Ovary (tissue), 9 donors: Measurements from ENCODE around the gene SPATA24. TPM values are rescaled to one million over a fixed set of nuclear protein-coding genes. Genes with fewer than 3 reads are reported as not detected.

Experiments
- DNase-seq, 5 donors: peaks; one replicate each; pipeline ENCODE4 v3.0.0-alpha.2; 2019 to 2020
- H3K27ac ChIP-seq, 2 donors: fragments of 200-600 bp; one replicate each; pipeline versions ENCODE4 v1.5.1 to v1.8.0; 2019 to 2022
- H3K27me3 ChIP-seq: fragments of 200-600 bp; one replicate; pipeline ENCODE4 v1.8.0; 2022
- H3K36me3 ChIP-seq: fragments of 200-600 bp; sonication (generic); one replicate; pipeline ENCODE4 v1.5.1; 2019
- H3K4me1 ChIP-seq: one replicate; pipeline ENCODE4 v1.8.1; 2013; ENCODE audit warnings: mild to moderate bottlenecking, moderate library complexity; ENCODE audit not compliant: insufficient read depth
- H3K4me3 ChIP-seq: fragments of 200-600 bp; sonication (generic); one replicate; pipeline ENCODE4 v1.5.1; 2017
- H3K9me3 ChIP-seq, 2 donors: fragments of 200-600 bp in 1 of 2; sonication (generic) in 1 of 2; one replicate each; pipeline versions ENCODE4 v1.5.1 to v1.8.1; 2013 to 2019; ENCODE audit warnings: mild to moderate bottlenecking in 1 of 2, moderate library complexity in 1 of 2
- EP300 ChIP-seq: sonication (generic); formaldehyde crosslinking; IDR thresholded peaks from one replicate; pipeline ENCODE4 v1.6.1; 2017; ENCODE audit warnings: antibody characterized with exemption
- POLR2A ChIP-seq: fragments of 450-650 bp; IDR thresholded peaks from one replicate; pipeline ENCODE4 v1.6.1; 2017; ENCODE audit warnings: antibody characterized with exemption, mild to moderate bottlenecking, moderate library complexity
- WGBS, 3 donors: extraction: QIAGEN DNeasy Blood & Tissue Kit in 1 of 3; methylation state at CpG; one replicate each; pipeline versions ENCODE4 v1.1.5 to v1.1.7; 2013 to 2017; 5-methylcytosine and 5-hydroxymethylcytosine counted together
- intact Hi-C, 4 donors: fragments of 100-400 bp; cut with DNase I; formaldehyde crosslinking; loops; one replicate each; pipeline versions ENCODE4 v1.11.0 to v1.15.1; 2022 to 2023
- polyA plus RNA-seq, 2 donors: library from polyadenylated mRNA; stranded (reverse); fragments of 200-250 nt in 1 of 2; fragments of 350-450 nt in 1 of 2; fragmentation: Illumina TruSeq in 1 of 2; extraction: RNeasy Lipid Tissue Mini Kit (QIAGEN cat#74804) in 1 of 2; gene quantifications; one replicate each; pipeline ENCODE4 v1.2.3, GENCODE V29; 2013 to 2014
- total RNA-seq, 7 donors: library from RNA; depleted of rRNA in 2 of 7; stranded (reverse); fragments of >200 nt in 2 of 7; fragmentation: NEBNext Ultra II Directional in 3 of 7; extraction: Animal tissue kit (Norgen Biotek cat#: 25700) in 3 of 7; gene quantifications; one replicate each; pipeline versions ENCODE4 v1.1.0 to v1.2.4, GENCODE V29; 2016 to 2023
- TF ChIP-seq, protein P1 (sequence below), 3 donors: fragments of 450-650 bp in 2 of 3; fragments of 200-600 bp in 1 of 3; IDR thresholded peaks; one replicate each; pipeline versions ENCODE4 v1.5.1 to v1.8.0; 2016 to 2022; ENCODE audit warnings: antibody characterized with exemption in 3 of 3, mild to moderate bottlenecking in 1 of 3
- donor health status: DM: no; HTN: no; CAD: no; lungs with moderate emphysema.
- donor health status: DM: no; HTN: no; CAD: no.
- donor health status: Bipolar disorder and iron deficiency.
- donor health status: DM: yes; HTN: yes; CAD: no.
- donor health status: DM: no; HTN: no; CAD: no.
- donor health status: DM: yes; HTN: yes; CAD: no.

Gene SPATA24
- total and polyA plus RNA-seq, 9 donors = 2.1 to 6.7 (median 4.0) TPM

DNA sequence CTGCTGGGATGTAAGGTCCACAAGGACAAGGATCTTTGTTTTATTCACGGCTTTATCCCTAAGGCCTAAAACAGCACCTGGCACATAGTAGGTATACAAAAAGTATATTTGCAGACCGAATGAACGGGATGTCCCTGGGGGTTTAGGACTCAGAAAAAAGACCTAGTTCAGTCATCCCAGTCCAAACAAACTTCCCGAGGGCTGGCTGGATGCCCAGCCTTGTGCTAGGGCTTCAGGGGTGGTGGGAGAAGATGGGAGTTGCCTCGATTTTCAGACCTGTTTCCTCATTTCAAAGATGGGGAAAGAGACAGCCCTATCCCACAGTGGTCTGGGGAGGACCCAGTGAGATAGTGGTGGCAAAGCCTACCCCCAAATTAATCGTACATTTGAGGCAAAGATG lies 6.0 kb downstream of the SPATA24 start:
- DNase-seq = no peak
- intact Hi-C loops = no loop called here
- WGBS, 3 donors = 38 to 40% (median 38%) methylated on average over 6 of the region's 6 CpGs
- no peaks in the 10 kb centered on the region for H3K36me3 ChIP-seq
- H3K4me1 ChIP-seq = peaks cover 9% of the 10 kb centered on the region
- no peak for TF ChIP-seq EP300
- TF ChIP-seq POLR2A = no peak
- TF ChIP-seq, protein P1, sequence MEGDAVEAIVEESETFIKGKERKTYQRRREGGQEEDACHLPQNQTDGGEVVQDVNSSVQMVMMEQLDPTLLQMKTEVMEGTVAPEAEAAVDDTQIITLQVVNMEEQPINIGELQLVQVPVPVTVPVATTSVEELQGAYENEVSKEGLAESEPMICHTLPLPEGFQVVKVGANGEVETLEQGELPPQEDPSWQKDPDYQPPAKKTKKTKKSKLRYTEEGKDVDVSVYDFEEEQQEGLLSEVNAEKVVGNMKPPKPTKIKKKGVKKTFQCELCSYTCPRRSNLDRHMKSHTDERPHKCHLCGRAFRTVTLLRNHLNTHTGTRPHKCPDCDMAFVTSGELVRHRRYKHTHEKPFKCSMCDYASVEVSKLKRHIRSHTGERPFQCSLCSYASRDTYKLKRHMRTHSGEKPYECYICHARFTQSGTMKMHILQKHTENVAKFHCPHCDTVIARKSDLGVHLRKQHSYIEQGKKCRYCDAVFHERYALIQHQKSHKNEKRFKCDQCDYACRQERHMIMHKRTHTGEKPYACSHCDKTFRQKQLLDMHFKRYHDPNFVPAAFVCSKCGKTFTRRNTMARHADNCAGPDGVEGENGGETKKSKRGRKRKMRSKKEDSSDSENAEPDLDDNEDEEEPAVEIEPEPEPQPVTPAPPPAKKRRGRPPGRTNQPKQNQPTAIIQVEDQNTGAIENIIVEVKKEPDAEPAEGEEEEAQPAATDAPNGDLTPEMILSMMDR (IDR thresholded peaks at IDR 0.05) = no peak
- peaks cover 5% of the 10 kb centered on the region for H3K27me3 ChIP-seq
- H3K4me3 ChIP-seq = no peak overlapping the region
- no peaks in the 10 kb centered on the region for H3K9me3 ChIP-seq
- no peak overlapping the region for H3K27ac ChIP-seq

DNA sequence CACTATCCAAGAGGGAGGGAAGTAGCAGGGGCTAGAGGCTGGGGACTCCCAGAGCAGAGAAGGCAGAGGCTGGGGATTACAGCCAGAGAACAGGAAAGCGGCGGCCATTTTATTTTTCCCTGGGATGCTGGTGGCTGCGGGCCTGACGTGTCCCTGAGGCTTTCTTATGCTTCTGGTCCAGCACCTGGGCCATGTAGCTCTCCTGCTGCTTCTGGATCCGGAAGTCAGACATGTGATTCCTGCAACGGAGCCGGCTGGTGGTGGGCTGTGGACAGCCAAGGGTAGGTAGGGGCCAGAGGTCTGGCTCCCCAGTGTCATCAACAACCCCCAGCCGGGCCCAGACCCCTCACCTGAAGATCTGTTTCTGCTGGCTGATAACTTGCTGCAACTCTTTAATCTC lies 7.2 kb downstream of the SPATA24 start:
- Histone ChIP-seq H3K4me1 (peaks cover 9% of the 10 kb centered on the region), H3K4me3 (no peak overlapping the region), H3K36me3 (no peaks in the 10 kb centered on the region), H3K27me3 (peaks cover 5% of the 10 kb centered on the region), H3K27ac (no peak overlapping the region), H3K9me3 (no peaks in the 10 kb centered on the region)
- DNase-seq = peak in 1 of 5 donors; percentile 29
- 89 to 93% (median 89%) methylated on average over 8 of the region's 8 CpGs for WGBS, 3 donors
- no peak for TF ChIP-seq EP300
- TF ChIP-seq, protein P1 (IDR thresholded peaks at IDR 0.05) = no peak
- no peak for TF ChIP-seq POLR2A
- intact Hi-C loops = no loop called here

DNA sequence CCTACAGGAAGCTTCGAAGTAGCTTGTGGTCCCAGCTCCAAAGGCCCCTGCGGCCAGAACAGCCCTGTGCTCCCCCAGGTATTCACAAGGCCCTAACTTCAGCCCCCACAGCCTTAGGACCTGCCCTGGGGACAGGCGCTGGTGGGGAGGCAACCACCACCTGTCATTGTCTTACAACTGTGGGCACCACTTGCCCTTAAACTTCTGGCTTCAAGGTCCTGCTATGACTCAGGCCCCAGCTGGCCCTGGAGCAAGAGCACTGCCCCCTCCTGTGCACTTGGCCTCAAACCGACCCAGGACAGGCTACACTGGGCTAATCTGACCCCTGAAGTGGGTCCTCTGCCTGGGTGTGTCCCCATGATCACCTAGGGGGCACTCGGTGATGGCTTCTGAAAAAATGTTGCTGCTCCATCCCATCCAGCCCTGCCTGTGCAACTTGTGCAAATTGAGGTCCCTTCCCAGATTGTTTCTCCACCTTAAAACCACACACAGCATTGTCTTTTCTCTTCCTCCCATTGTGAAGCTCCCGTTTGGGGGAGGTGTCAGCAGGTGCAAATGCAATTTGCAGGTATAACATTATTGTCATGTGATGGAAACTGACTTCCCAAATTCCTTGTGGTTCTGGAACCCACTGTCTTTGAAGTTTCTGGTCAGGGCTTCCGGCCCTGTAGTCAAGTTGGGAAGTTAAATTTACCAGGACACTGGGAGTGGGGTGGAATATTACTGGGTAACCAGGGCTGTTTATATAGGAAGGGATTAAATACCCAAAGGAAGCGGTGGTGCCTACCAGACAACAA lies 7.8 kb downstream of the SPATA24 start:
- no peak for TF ChIP-seq EP300
- TF ChIP-seq, protein P1 (IDR thresholded peaks at IDR 0.05) = no peak
- no peak for TF ChIP-seq POLR2A
- intact Hi-C loops = no loop called here
- H3K36me3 ChIP-seq = no peaks in the 10 kb centered on the region
- H3K27ac ChIP-seq = no peak overlapping the region
- DNase-seq = no peak
- H3K9me3 ChIP-seq = no peaks in the 10 kb centered on the region
- H3K27me3 ChIP-seq = peaks cover 5% of the 10 kb centered on the region
- no peak overlapping the region for H3K4me3 ChIP-seq
- WGBS, 3 donors = 77 to 85% (median 83%) methylated on average over 8 of the region's 8 CpGs
- peaks cover 9% of the 10 kb centered on the region for H3K4me1 ChIP-seq

DNA sequence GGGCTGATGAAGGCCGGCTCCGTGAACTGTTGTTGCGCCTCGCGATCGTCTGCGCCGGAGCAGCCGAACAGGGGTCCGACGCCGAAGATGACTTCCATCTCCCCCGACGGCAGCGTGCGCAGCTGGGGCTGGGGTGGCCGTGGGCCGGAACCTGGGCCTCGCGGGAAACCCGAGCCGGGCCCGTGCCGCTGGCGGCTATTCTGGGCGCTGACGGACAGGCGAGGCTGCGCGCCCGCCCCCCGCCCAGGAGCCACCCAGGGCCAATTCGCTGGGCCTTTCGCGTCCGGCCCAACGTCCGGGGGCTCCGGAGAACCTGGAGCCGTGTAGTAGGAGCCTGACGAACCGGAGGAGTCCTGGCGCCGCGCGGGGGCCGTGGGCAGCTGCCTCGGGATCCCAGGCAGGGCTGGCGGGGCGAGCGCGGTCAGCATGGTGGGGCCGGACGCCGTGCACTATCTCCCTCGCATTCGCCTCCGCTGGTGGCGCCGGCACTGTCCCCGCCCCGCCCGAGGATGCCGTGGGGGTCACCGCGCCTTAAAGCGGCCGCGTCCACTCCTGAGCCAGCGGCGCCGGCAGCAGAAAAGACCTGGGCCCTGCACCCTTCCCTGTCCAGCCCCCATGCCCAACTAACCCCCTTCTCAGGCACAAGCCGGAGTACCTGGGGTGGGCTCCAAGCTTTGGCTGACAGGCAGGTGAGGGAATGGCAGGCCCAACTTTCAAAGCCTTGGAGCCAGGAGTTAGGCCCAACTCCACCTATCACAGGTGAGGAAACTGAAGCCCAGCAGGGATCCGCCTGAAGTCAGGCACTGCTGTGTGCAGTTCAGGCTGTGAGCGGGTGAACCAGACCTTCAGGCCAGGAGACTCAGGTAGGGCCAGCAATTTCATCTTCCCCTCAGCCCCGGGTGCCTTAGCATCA lies 9.0 kb downstream of the SPATA24 start, which contains the start of gene PROB1:
TSS of gene PROB1 (minus strand) at position 451 of the 913 bp plus-strand sequence. CDS start at position 428, 23 bp downstream.
- Histone ChIP-seq H3K4me1 (peaks cover 9% of the 10 kb centered on the region), H3K4me3 (peak within 1 kb of the TSS; percentile 35), H3K27me3 (peaks cover 5% of the 10 kb centered on the region), H3K9me3 (no peaks in the 10 kb centered on the region), H3K27ac (peak within 1 kb of the TSS; percentile 17 to 21), H3K36me3 (no peaks in the 10 kb centered on the region)
- TF ChIP-seq POLR2A (no peak), EP300 (no peak)
- TF ChIP-seq, protein P1 (IDR thresholded peaks at IDR 0.05) = no peak
- no peak for DNase-seq
- intact Hi-C loops = no loop called here
- 6 to 23% (median 8%) methylated on average over 43 to 76 of the region's 76 CpGs for WGBS, 3 donors
